Stomach (tissue), 4 donors: Measurements from ENCODE around the gene TBC1D2.

Experiments used
- EP300 ChIP-seq: sonication (generic); formaldehyde crosslinking; IDR thresholded peaks from one replicate; pipeline ENCODE4 v1.6.1; 2017; ENCODE audit warnings: antibody characterized with exemption
- POLR2A ChIP-seq, 4 donors: fragments of 450-650 bp; IDR thresholded peaks; one replicate each; pipeline ENCODE4 v1.6.1; 2016; ENCODE audit warnings: antibody characterized with exemption in 4 of 4, control low read depth in 2 of 4, mild to moderate bottlenecking in 1 of 4, moderate library complexity in 1 of 4
- TF ChIP-seq, protein P1 (sequence below), 7 experiments: fragments of 450-650 bp in 4 of 7; fragments of 200-600 bp in 3 of 7; sonication (generic) in 3 of 7; IDR thresholded peaks; one replicate each; pipeline ENCODE4 v1.5.1; 2016 to 2019; ENCODE audit warnings: antibody characterized with exemption in 7 of 7, control low read depth in 2 of 7, mild to moderate bottlenecking in 1 of 7

GRCh38 chr9:98202252-98202651, 53.2 kb downstream of the TBC1D2 start:
- TF ChIP-seq, protein P1, sequence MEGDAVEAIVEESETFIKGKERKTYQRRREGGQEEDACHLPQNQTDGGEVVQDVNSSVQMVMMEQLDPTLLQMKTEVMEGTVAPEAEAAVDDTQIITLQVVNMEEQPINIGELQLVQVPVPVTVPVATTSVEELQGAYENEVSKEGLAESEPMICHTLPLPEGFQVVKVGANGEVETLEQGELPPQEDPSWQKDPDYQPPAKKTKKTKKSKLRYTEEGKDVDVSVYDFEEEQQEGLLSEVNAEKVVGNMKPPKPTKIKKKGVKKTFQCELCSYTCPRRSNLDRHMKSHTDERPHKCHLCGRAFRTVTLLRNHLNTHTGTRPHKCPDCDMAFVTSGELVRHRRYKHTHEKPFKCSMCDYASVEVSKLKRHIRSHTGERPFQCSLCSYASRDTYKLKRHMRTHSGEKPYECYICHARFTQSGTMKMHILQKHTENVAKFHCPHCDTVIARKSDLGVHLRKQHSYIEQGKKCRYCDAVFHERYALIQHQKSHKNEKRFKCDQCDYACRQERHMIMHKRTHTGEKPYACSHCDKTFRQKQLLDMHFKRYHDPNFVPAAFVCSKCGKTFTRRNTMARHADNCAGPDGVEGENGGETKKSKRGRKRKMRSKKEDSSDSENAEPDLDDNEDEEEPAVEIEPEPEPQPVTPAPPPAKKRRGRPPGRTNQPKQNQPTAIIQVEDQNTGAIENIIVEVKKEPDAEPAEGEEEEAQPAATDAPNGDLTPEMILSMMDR (IDR thresholded peaks at IDR 0.05): no peak
- TF ChIP-seq POLR2A (IDR thresholded peaks at IDR 0.05) (no peak), EP300 (no peak)
